ENCODE data around the gene TEX261. TPM values are rescaled to one million over a fixed set of nuclear protein-coding genes. Genes with fewer than 3 reads are reported as not detected.

Gene TEX261
- total and polyA plus RNA-seq, 8 donors, result 45.8 to 72.3 (median 57.7) TPM

DNA sequence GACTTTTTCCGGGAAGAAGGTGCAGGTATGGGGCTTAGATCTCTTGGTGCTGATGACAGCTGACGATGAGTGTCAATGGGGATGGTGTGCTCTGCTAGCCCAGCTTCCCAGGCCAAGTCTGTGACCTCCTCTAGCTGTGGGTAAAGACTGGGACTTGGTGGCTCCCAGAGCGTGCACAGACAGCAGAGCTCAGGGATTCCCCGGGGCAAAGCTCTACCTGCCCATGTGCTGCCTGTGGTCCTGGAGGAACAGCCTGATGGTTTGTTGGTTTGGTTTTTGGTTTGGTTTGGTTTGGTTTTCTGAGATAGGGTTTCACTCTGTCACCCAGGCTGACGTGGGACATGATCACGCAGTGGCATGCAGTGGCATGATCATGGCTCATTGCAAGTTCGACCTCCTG, 39.8 kb downstream of the TEX261 start:
- H3K4me1 ChIP-seq, result no peaks in the 10 kb centered on the region
- no peak overlapping the region for H3K4me3 ChIP-seq
- TF ChIP-seq, protein P1, sequence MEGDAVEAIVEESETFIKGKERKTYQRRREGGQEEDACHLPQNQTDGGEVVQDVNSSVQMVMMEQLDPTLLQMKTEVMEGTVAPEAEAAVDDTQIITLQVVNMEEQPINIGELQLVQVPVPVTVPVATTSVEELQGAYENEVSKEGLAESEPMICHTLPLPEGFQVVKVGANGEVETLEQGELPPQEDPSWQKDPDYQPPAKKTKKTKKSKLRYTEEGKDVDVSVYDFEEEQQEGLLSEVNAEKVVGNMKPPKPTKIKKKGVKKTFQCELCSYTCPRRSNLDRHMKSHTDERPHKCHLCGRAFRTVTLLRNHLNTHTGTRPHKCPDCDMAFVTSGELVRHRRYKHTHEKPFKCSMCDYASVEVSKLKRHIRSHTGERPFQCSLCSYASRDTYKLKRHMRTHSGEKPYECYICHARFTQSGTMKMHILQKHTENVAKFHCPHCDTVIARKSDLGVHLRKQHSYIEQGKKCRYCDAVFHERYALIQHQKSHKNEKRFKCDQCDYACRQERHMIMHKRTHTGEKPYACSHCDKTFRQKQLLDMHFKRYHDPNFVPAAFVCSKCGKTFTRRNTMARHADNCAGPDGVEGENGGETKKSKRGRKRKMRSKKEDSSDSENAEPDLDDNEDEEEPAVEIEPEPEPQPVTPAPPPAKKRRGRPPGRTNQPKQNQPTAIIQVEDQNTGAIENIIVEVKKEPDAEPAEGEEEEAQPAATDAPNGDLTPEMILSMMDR (IDR thresholded peaks at IDR 0.05), result no peak
- DNase-seq (no peak), ATAC-seq (no peak)
- peaks cover 0 to 68% of the 10 kb centered on the region in 2 donors for H3K27me3 ChIP-seq
- no peak overlapping the region for H3K27ac ChIP-seq
- intact Hi-C loops (cut with DNase I), result no loop called here
- H3K36me3 ChIP-seq, result no peaks in the 10 kb centered on the region
- no peaks in the 10 kb centered on the region for H3K9me3 ChIP-seq

DNA sequence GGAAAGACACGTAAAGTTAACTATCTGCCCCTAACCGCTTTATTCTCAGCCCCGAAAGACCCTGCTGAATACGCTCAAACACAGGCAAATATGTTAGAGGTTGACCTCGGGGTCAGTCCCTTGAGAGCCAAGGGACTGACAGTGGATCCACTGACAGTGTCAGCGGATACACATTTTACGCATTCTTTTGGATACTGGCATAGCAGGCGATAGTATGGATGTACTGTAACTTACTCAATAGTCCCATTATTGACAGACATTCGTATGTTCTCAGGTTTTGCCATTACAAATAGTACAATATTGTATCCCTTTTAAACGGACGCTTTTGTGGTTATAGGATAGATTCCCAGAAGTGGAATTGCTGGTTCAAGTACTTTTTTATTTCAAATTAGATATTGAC, 45.6 kb downstream of the TEX261 start:
- peaks cover 10 to 53% of the 10 kb centered on the region in 2 donors for H3K27me3 ChIP-seq
- H3K9me3 ChIP-seq, result no peaks in the 10 kb centered on the region
- no peak overlapping the region for H3K4me3 ChIP-seq
- TF ChIP-seq, protein P1 (IDR thresholded peaks at IDR 0.05), result no peak
- intact Hi-C loops (cut with DNase I), result loop anchor here in 1 of 2 donors (5.0 to 10.0 kb wide), 2 partner anchors 77 to 154 kb away; partner anchors contain the start of gene FIGLA
- no peaks in the 10 kb centered on the region for H3K36me3 ChIP-seq
- H3K27ac ChIP-seq, result no peak overlapping the region
- DNase-seq (no peak), ATAC-seq (no peak)
- peaks cover 0 to 10% of the 10 kb centered on the region in 2 donors for H3K4me1 ChIP-seq

- intact Hi-C loops (cut with DNase I), result loop anchor here in 1 of 2 donors (5.0 to 10.0 kb wide), 2 partner anchors 76 to 154 kb away; partner anchors contain the start of gene FIGLA
- Histone ChIP-seq H3K27me3 (peaks cover 10 to 47% of the 10 kb centered on the region in 2 donors), H3K4me1 (peaks cover 0 to 10% of the 10 kb centered on the region in 2 donors), H3K27ac (no peak overlapping the region), H3K36me3 (no peaks in the 10 kb centered on the region), H3K9me3 (no peaks in the 10 kb centered on the region), H3K4me3 (no peak overlapping the region)
- ATAC-seq (peak; percentile 98), DNase-seq (peak; percentile 74 to 90 (median 79))
- TF ChIP-seq, protein P1 (IDR thresholded peaks at IDR 0.05), result peak; percentile 87 to 89
These were observed 46.2 kb downstream of the TEX261 start for GRCh38 chr2:70948337-70949003.

DNA sequence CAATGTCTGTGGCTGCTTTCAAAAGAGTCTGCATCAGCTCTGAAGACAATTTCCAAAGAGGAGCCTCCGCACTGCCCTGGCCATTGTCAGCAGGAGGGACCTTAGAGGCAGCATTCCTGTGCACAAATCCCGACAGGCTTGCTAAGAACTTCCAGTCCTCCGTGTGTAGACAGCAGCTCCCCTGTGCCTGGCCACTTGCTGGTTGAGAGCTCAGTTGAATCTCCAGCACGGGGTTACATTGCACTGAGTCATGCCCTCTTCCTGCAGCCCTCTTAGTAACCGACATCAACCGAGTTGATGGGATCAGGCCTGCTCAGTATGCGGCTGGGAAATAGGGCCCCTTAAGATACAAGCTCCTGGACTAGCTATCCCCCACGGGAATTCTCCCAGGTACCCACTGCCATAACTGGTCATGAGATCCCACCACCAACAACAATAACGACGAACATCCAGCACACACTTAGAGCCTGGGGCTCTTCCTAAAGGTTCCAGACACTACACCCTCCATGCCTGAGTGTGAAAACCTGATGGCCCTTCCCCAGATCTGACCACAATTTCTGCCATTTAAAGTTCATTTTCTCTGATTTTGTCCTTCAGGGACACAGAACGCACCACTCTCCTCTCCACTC, 47.0 kb downstream of the TEX261 start:
- TF ChIP-seq, protein P1 (IDR thresholded peaks at IDR 0.05), result no peak

More for the DNA sequence above, 47.0 kb downstream of the TEX261 start:
- H3K4me1 ChIP-seq, result peaks cover 0 to 10% of the 10 kb centered on the region in 2 donors
- H3K9me3 ChIP-seq, result no peaks in the 10 kb centered on the region
- H3K27me3 ChIP-seq, result peaks cover 10 to 39% of the 10 kb centered on the region in 2 donors
- no peak overlapping the region for H3K4me3 ChIP-seq
- H3K27ac ChIP-seq, result no peak overlapping the region
- intact Hi-C loops (cut with DNase I), result loop anchor here in 1 of 2 donors (5.0 to 10.0 kb wide), 2 partner anchors 75 to 153 kb away; partner anchors contain the start of gene FIGLA
- H3K36me3 ChIP-seq, result no peaks in the 10 kb centered on the region
- DNase-seq (no peak), ATAC-seq (peak; percentile 26)
